Mesenchymal stem cell (in vitro differentiated cells and primary cell): Measurements from ENCODE around the gene RGL2.

Experiments
- DNase-seq: peaks from one replicate; pipeline ENCODE4 v3.0.0-alpha.2; 2013
- H2AFZ ChIP-seq: one replicate; pipeline ENCODE4 v1.6.1; 2013; ENCODE audit warnings: low read depth, mild to moderate bottlenecking, control low read depth, inconsistent platforms, low read length, moderate library complexity
- H2AK5ac ChIP-seq: 2 replicates; pipeline ENCODE4 v1.6.1; 2013; ENCODE audit warnings: low read length, moderate library complexity, mild to moderate bottlenecking, inconsistent platforms; ENCODE audit not compliant: severe bottlenecking
- H2BK120ac ChIP-seq: one replicate; pipeline ENCODE4 v1.6.1; 2013; ENCODE audit warnings: low read depth, mild to moderate bottlenecking, inconsistent platforms, low read length, moderate library complexity
- H2BK12ac ChIP-seq, 2 experiments: one replicate each; pipeline ENCODE4 v1.6.1; 2013; ENCODE audit warnings: inconsistent platforms in 2 of 2, low read length in 2 of 2, mild to moderate bottlenecking in 2 of 2, moderate library complexity in 2 of 2, control low read depth in 1 of 2
- H2BK15ac ChIP-seq: one replicate; pipeline ENCODE4 v1.6.1; 2013; ENCODE audit warnings: mild to moderate bottlenecking, low read depth, inconsistent platforms; ENCODE audit not compliant: poor library complexity, severe bottlenecking
- H2BK5ac ChIP-seq: 2 replicates; pipeline ENCODE4 v1.6.1; 2013; ENCODE audit warnings: low read depth, mild to moderate bottlenecking, low read length, control low read depth, inconsistent platforms; ENCODE audit not compliant: poor library complexity, severe bottlenecking
- H3K14ac ChIP-seq, 2 experiments: one replicate each; pipeline ENCODE4 v1.6.1; 2013; ENCODE audit warnings: inconsistent platforms in 2 of 2, low read length in 2 of 2, control low read depth in 1 of 2, mild to moderate bottlenecking in 1 of 2, moderate library complexity in 1 of 2
- H3K18ac ChIP-seq, 2 experiments: one replicate each; pipeline ENCODE4 v1.6.1; 2013; ENCODE audit warnings: inconsistent platforms in 2 of 2, low read length in 2 of 2, control low read depth in 1 of 2, low read depth in 1 of 2, mild to moderate bottlenecking in 1 of 2
- H3K23ac ChIP-seq, 2 experiments: one replicate each; pipeline ENCODE4 v1.6.1; 2013; ENCODE audit warnings: inconsistent platforms in 2 of 2, low read length in 2 of 2, mild to moderate bottlenecking in 2 of 2, moderate library complexity in 2 of 2, control low read depth in 1 of 2
- H3K27ac ChIP-seq: 2 replicates; pipeline ENCODE4 v1.5.1; 2013; ENCODE audit warnings: mild to moderate bottlenecking, moderate library complexity, low read length, control low read depth, inconsistent platforms; ENCODE audit not compliant: poor library complexity, severe bottlenecking
- H3K27me3 ChIP-seq, 2 experiments: 2 replicates each; pipeline versions ENCODE4 v1.6.1 to v1.7.0; 2013; ENCODE audit warnings: low read length in 2 of 2, mild to moderate bottlenecking in 2 of 2, moderate library complexity in 2 of 2, control low read depth in 1 of 2, inconsistent platforms in 1 of 2; ENCODE audit not compliant: control insufficient read depth in 1 of 2, insufficient read depth in 1 of 2
- H3K36me3 ChIP-seq, 2 experiments: 2 replicates each; pipeline versions ENCODE4 v1.6.1 to v1.7.0; 2013; ENCODE audit warnings: low read length in 2 of 2, control low read depth in 1 of 2, inconsistent platforms in 1 of 2, low read depth in 1 of 2, mild to moderate bottlenecking in 1 of 2; ENCODE audit not compliant: insufficient read depth in 2 of 2, control insufficient read depth in 1 of 2
- H3K4ac ChIP-seq, 2 experiments: one replicate each; pipeline ENCODE4 v1.6.1; 2013; ENCODE audit warnings: inconsistent platforms in 2 of 2, low read length in 2 of 2, mild to moderate bottlenecking in 2 of 2, moderate library complexity in 2 of 2, control low read depth in 1 of 2, low read depth in 1 of 2
- H3K4me1 ChIP-seq: 2 replicates; pipeline ENCODE4 v1.6.1; 2013; ENCODE audit warnings: low read depth, low read length, control low read depth; ENCODE audit not compliant: control insufficient read depth, insufficient read depth
- H3K4me2 ChIP-seq: 2 replicates; pipeline ENCODE4 v1.6.1; 2013; ENCODE audit warnings: low read length, mild to moderate bottlenecking, inconsistent platforms; ENCODE audit not compliant: poor library complexity, severe bottlenecking
- H3K4me3 ChIP-seq, 2 experiments: 2 replicates each; pipeline versions ENCODE4 v1.5.1 to v1.7.0; 2013; ENCODE audit warnings: low read length in 2 of 2, mild to moderate bottlenecking in 2 of 2, control low read depth in 1 of 2, low read depth in 1 of 2; ENCODE audit not compliant: insufficient read depth in 1 of 2
- H3K79me1 ChIP-seq: replicated peaks from 2 replicates; pipeline ENCODE4 v1.6.1; 2013; ENCODE audit warnings: mild to moderate bottlenecking, control low read depth, low read length, inconsistent platforms; ENCODE audit not compliant: poor library complexity, severe bottlenecking
- H3K9ac ChIP-seq: 2 replicates; pipeline ENCODE4 v1.7.0; 2013; ENCODE audit warnings: mild to moderate bottlenecking, low read length, moderate library complexity
- H3K9me3 ChIP-seq: 2 replicates; pipeline ENCODE4 v1.7.0; 2013; ENCODE audit warnings: mild to moderate bottlenecking, low read length; ENCODE audit not compliant: control insufficient read depth
- H4K8ac ChIP-seq: one replicate; pipeline ENCODE4 v1.6.1; 2013; ENCODE audit warnings: inconsistent platforms, mild to moderate bottlenecking, low read length, moderate library complexity
- H4K91ac ChIP-seq: one replicate; pipeline ENCODE4 v1.6.1; 2013; ENCODE audit warnings: mild to moderate bottlenecking, low read length, inconsistent platforms
- WGBS: methylation state at CpG from one replicate; pipeline ENCODE4 v1.1.7; 2013; ENCODE audit warnings: mixed read lengths; 5-methylcytosine and 5-hydroxymethylcytosine counted together

Gene RGL2

DNA sequence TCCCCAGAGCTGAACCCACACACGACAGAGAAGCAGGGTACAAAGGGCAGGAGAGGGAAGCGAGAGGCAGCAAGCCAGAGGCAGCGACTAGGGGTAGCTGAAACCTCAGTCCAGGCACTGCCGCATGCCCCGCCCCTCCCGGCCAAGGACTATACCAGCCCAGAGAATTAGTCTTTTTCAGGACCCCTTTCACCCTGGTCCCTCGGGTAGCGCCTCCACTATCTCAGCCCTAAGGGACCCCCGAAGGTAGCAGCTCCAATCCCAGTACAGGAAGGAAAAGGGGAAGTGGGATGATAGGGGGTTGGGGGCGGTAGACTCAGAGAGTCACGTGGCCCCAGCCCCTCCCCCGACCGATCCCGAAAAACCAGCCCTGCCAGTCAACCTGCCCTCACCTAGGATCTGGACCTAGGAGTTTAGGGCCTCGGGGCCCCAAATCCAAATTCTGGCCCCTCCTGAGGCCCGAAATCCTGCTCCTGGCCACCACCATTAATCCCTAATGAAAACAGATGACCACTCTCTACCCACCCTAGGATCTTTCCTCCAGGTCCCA, 1.3 kb downstream of the RGL2 start:
- H3K18ac ChIP-seq, result peak overlapping the region in 1 of 2 experiments; percentile 15
- WGBS, result 7% methylated on average over 7 of the region's 16 CpGs

DNA sequence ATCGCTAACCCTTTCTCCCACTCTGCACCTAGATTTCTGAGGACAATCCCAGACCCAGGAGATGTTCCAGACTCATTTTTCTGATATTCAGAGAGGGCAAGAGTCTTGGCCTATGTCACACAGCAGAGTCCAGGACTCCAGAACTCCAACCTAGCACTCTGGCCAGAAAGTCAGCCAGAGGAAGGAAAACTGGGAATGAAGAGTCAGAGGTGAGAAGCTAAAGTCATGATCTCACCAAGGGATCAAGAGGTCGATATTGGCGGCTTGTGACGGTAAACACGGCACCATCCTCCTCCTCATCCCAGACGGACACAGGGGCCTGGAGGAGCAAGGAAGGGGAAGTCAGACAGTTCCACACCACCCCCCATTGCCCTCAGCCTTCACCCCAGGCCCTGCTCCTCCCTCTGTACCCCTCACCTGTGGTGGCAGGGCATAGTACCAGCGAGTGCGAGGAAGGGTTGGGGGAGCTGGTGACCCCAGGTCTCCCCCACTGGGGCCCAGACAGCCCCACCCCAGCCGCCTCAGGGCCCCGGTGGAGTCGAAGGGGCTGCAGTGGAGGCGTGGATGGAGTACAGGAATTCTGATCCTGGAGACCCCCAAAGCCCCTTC, 1.8 kb downstream of the RGL2 start:
- Histone ChIP-seq H2BK5ac (no peak overlapping the region), H3K27me3 (no peaks in the 10 kb centered on the region), H3K27ac (no peak overlapping the region), H3K36me3 (peaks cover 37 to 55% of the 10 kb centered on the region in 2 experiments), H3K4me1 (peaks cover 18% of the 10 kb centered on the region), H4K8ac (peak overlapping the region; percentile 19), H3K14ac (no peak overlapping the region), H4K91ac (peak overlapping the region; percentile 55), H2AFZ (no peak overlapping the region), H3K9ac (peak overlapping the region; percentile 99), H3K4ac (peak overlapping the region; percentile 14 to 83), H3K79me1 (peaks cover 36% of the 10 kb centered on the region), H3K9me3 (no peaks in the 10 kb centered on the region), H2AK5ac (no peak overlapping the region), H2BK15ac (peak overlapping the region; percentile 60), H3K18ac (peak overlapping the region in 1 of 2 experiments; percentile 15), H3K23ac (no peak overlapping the region), H3K4me3 (peak overlapping the region in 1 of 2 experiments; percentile 89), H2BK12ac (peak overlapping the region in 1 of 2 experiments; percentile 20), H3K4me2 (peak overlapping the region; percentile 93), H2BK120ac (no peak overlapping the region)
- no peak for DNase-seq
- 42% methylated on average over 2 of the region's 12 CpGs for WGBS

More for the DNA sequence above, 1.3 kb downstream of the RGL2 start:
- no peak overlapping the region for H4K91ac ChIP-seq
- no peak overlapping the region for H3K14ac ChIP-seq
- no peak overlapping the region for H2AFZ ChIP-seq
- H3K27ac ChIP-seq, result no peak overlapping the region
- H3K4ac ChIP-seq, result peak overlapping the region; percentile 14 to 83
- peak overlapping the region; percentile 48 to 89 for H3K4me3 ChIP-seq
- H4K8ac ChIP-seq, result peak overlapping the region; percentile 19
- peak overlapping the region; percentile 60 for H2BK15ac ChIP-seq
- H2BK12ac ChIP-seq, result no peak overlapping the region
- H3K9ac ChIP-seq, result peak overlapping the region; percentile 99
- peak overlapping the region; percentile 93 for H3K4me2 ChIP-seq
- no peak overlapping the region for H2BK5ac ChIP-seq
- peaks cover 34 to 52% of the 10 kb centered on the region in 2 experiments for H3K36me3 ChIP-seq
- no peak for DNase-seq
- H3K4me1 ChIP-seq, result peaks cover 18% of the 10 kb centered on the region
- no peaks in the 10 kb centered on the region for H3K9me3 ChIP-seq
- H3K23ac ChIP-seq, result no peak overlapping the region
- H2BK120ac ChIP-seq, result no peak overlapping the region
- H3K27me3 ChIP-seq, result no peaks in the 10 kb centered on the region
- no peak overlapping the region for H2AK5ac ChIP-seq
- peaks cover 34% of the 10 kb centered on the region for H3K79me1 ChIP-seq

DNA sequence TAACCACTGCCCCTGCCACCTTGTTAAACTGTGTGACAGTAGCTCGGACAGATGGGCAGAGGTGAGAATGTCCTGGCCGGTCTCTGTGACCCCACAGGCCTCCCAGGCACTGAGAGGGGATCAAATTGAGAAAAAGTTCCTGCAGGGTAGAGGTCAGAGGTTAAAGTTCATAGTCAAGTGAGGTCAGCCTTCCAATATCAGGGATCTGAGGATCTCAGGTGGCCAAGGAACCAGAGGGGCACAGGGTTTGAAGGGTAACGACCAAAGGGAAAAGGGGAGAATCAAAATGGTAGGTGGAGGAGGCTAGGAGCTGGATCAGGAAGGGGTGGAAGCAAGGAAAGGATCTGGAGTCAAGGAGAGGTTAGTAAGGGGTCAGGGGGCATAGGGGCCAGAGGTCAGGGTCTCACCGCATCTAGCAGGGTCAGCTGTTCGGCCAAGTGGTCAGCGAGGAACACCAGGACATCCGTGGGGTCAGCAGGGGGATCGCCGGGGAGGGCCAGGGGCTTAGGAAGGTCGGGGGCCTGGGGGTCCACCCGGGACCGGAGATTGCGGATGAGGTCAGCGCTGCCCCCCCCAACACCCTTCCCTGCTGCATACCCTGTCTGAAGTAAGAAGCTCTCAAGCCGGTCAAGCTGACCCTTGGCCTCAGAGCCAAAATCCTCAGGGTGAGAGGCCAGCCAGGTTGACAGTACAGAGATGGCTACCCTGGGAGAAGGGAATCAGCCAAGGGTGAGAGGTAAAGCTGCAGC, 2.9 kb downstream of the RGL2 start:
- 96% methylated on average over 11 of the region's 15 CpGs for WGBS
- Histone ChIP-seq H4K8ac (no peak overlapping the region), H2BK5ac (no peak overlapping the region)

More for the DNA sequence above, 2.9 kb downstream of the RGL2 start:
- Histone ChIP-seq H2AK5ac (no peak overlapping the region), H3K9ac (no peak overlapping the region), H3K9me3 (no peaks in the 10 kb centered on the region), H2BK120ac (no peak overlapping the region), H2BK15ac (no peak overlapping the region), H4K91ac (no peak overlapping the region), H3K36me3 (peaks cover 43 to 58% of the 10 kb centered on the region in 2 experiments), H3K14ac (no peak overlapping the region), H3K4ac (no peak overlapping the region), H3K27me3 (no peaks in the 10 kb centered on the region), H2BK12ac (peak overlapping the region in 1 of 2 experiments; percentile 3), H3K4me3 (no peak overlapping the region), H3K4me1 (peaks cover 18% of the 10 kb centered on the region), H3K79me1 (peaks cover 38% of the 10 kb centered on the region), H2AFZ (no peak overlapping the region), H3K23ac (peak overlapping the region in 1 of 2 experiments; percentile 15), H3K18ac (no peak overlapping the region), H3K4me2 (no peak overlapping the region), H3K27ac (no peak overlapping the region)
- no peak for DNase-seq
